ENCODE results near the gene KCNMB2.

Gene KCNMB2

GRCh38 chr3:178583963-178584575, 47.8 kb downstream of the KCNMB2 start:
- no peak overlapping the region for H2AFZ ChIP-seq (ENCODE audit: low read length)
- WGBS, 2 donors (ENCODE audit: extremely low coverage in 2 of 2, insufficient read length in 2 of 2, insufficient replicate concordance in 1 of 2), result no CpG with 5 or more reads among the region's 4 CpGs
- no peak overlapping the region for H2BK15ac ChIP-seq (ENCODE audit: low read length)
- no peak overlapping the region for H3K4ac ChIP-seq (ENCODE audit: low read length)
- no peaks in the 10 kb centered on the region for H3K9me3 ChIP-seq (replicated peaks in 1 of 2; ENCODE audit: control insufficient read depth in 2 of 2, insufficient read depth in 1 of 2, low read depth in 1 of 2, low read length in 2 of 2)
- no peaks in the 10 kb centered on the region for H3K79me1 ChIP-seq (ENCODE audit: low read depth, low read length)
- H3K4me1 ChIP-seq (ENCODE audit: control insufficient read depth in 2 of 2, insufficient read depth in 1 of 2, low read depth in 1 of 2, low read length in 2 of 2), result peaks cover 0 to under 1% of the 10 kb centered on the region in 2 donors
- no peak overlapping the region for H3K4me2 ChIP-seq (ENCODE audit: insufficient read depth, low read length, poor library complexity, severe bottlenecking)
- no peak overlapping the region for H2BK120ac ChIP-seq (ENCODE audit: low read depth, low read length)
- no peaks in the 10 kb centered on the region for H3K36me3 ChIP-seq (replicated peaks in 1 of 2; ENCODE audit: control insufficient read depth in 2 of 2, insufficient read depth in 2 of 2, low read length in 2 of 2)
- DNase-seq (ENCODE audit: low spot score), result no peak
- H2BK12ac ChIP-seq (ENCODE audit: low read length), result no peak overlapping the region
- H3K27ac ChIP-seq (replicated peaks; ENCODE audit: low read length), result no peak overlapping the region
- H3K23ac ChIP-seq (ENCODE audit: low read depth, low read length, poor library complexity), result no peak overlapping the region
- no peak overlapping the region for H3K9ac ChIP-seq (ENCODE audit: low read depth, low read length, poor library complexity)
- H3K4me3 ChIP-seq (ENCODE audit: low read length in 2 of 2), result no peak overlapping the region
- no peak overlapping the region for H2BK5ac ChIP-seq (ENCODE audit: low read length)
- no peak overlapping the region for H3K14ac ChIP-seq (ENCODE audit: low read length)
- H4K8ac ChIP-seq (ENCODE audit: low read depth, low read length), result no peak overlapping the region
- H4K91ac ChIP-seq (ENCODE audit: low read depth, low read length, poor library complexity), result no peak overlapping the region
- H3K18ac ChIP-seq (ENCODE audit: low read length), result no peak overlapping the region
- no peak overlapping the region for H2AK5ac ChIP-seq (ENCODE audit: low read depth, low read length)
- H3K27me3 ChIP-seq (ENCODE audit: control insufficient read depth in 3 of 3, insufficient read depth in 3 of 3, low read depth in 1 of 3, low read length in 3 of 3), result no peaks in the 10 kb centered on the region

GRCh38 chr3:178584722-178585380, 48.6 kb downstream of the KCNMB2 start:
- H3K79me1 ChIP-seq (ENCODE audit: low read depth, low read length), result no peaks in the 10 kb centered on the region
- no peak overlapping the region for H2AK5ac ChIP-seq (ENCODE audit: low read depth, low read length)
- no peaks in the 10 kb centered on the region for H3K36me3 ChIP-seq (replicated peaks in 1 of 2; ENCODE audit: control insufficient read depth in 2 of 2, insufficient read depth in 2 of 2, low read length in 2 of 2)
- H3K4ac ChIP-seq (ENCODE audit: low read length), result no peak overlapping the region
- H3K27me3 ChIP-seq (ENCODE audit: control insufficient read depth in 3 of 3, insufficient read depth in 3 of 3, low read depth in 1 of 3, low read length in 3 of 3), result no peaks in the 10 kb centered on the region
- H2BK12ac ChIP-seq (ENCODE audit: low read length), result no peak overlapping the region
- no peak overlapping the region for H3K9ac ChIP-seq (ENCODE audit: low read depth, low read length, poor library complexity)
- H4K91ac ChIP-seq (ENCODE audit: low read depth, low read length, poor library complexity), result no peak overlapping the region
- no peak overlapping the region for H3K4me3 ChIP-seq (ENCODE audit: low read length in 2 of 2)
- H3K9me3 ChIP-seq (replicated peaks in 1 of 2; ENCODE audit: control insufficient read depth in 2 of 2, insufficient read depth in 1 of 2, low read depth in 1 of 2, low read length in 2 of 2), result no peaks in the 10 kb centered on the region
- H3K4me2 ChIP-seq (ENCODE audit: insufficient read depth, low read length, poor library complexity, severe bottlenecking), result no peak overlapping the region
- H2BK5ac ChIP-seq (ENCODE audit: low read length), result no peak overlapping the region
- no peak overlapping the region for H3K18ac ChIP-seq (ENCODE audit: low read length)
- no peak overlapping the region for H3K14ac ChIP-seq (ENCODE audit: low read length)
- H3K23ac ChIP-seq (ENCODE audit: low read depth, low read length, poor library complexity), result no peak overlapping the region
- H2AFZ ChIP-seq (ENCODE audit: low read length), result no peak overlapping the region
- H3K4me1 ChIP-seq (ENCODE audit: control insufficient read depth in 2 of 2, insufficient read depth in 1 of 2, low read depth in 1 of 2, low read length in 2 of 2), result peaks cover 0 to 2% of the 10 kb centered on the region in 2 donors
- H2BK120ac ChIP-seq (ENCODE audit: low read depth, low read length), result no peak overlapping the region
- no peak for DNase-seq (ENCODE audit: low spot score)
- H2BK15ac ChIP-seq (ENCODE audit: low read length), result no peak overlapping the region
- no peak overlapping the region for H3K27ac ChIP-seq (replicated peaks; ENCODE audit: low read length)
- no CpG with 5 or more reads among the region's 5 CpGs for WGBS, 2 donors (ENCODE audit: extremely low coverage in 2 of 2, insufficient read length in 2 of 2, insufficient replicate concordance in 1 of 2)
- no peak overlapping the region for H4K8ac ChIP-seq (ENCODE audit: low read depth, low read length)

GRCh38 chr3:178585454-178585853, 49.2 kb downstream of the KCNMB2 start:
- whole genome bisulfite sequencing, 2 donors (ENCODE audit: extremely low coverage in 2 of 2, insufficient read length in 2 of 2, insufficient replicate concordance in 1 of 2), result no CpG with 5 or more reads among the region's 1 CpG

DNA sequence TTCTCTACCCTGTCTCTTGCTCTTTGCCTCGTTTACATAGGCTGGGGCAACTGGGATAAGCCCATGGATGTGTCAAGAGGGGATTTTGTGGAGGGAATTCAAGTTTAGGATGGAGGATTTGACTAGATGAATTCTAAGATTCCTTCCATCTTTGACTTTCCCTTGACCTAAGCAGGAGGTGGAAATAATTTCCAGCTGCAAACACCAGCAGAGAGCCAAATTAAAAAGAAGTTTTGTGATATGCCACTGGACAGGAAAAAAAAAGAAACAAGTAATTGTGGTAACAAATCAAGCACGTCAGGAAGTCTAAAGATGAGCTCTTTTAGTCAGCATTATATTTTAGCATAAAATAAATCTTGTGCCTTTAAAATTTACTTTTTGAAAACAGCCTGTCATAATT, 49.8 kb downstream of the KCNMB2 start:
- H3K27ac ChIP-seq (replicated peaks; ENCODE audit: low read length), result no peak overlapping the region
- H4K91ac ChIP-seq (ENCODE audit: low read depth, low read length, poor library complexity), result no peak overlapping the region
- no peak overlapping the region for H2BK12ac ChIP-seq (ENCODE audit: low read length)
- no peak overlapping the region for H2AK5ac ChIP-seq (ENCODE audit: low read depth, low read length)
- no peak overlapping the region for H3K9ac ChIP-seq (ENCODE audit: low read depth, low read length, poor library complexity)
- WGBS, 2 donors (ENCODE audit: extremely low coverage in 2 of 2, insufficient read length in 2 of 2, insufficient replicate concordance in 1 of 2), result no CpG with 5 or more reads among the region's 2 CpGs
- no peak overlapping the region for H2BK5ac ChIP-seq (ENCODE audit: low read length)
- no peak overlapping the region for H4K8ac ChIP-seq (ENCODE audit: low read depth, low read length)
- no peak overlapping the region for H3K4me2 ChIP-seq (ENCODE audit: insufficient read depth, low read length, poor library complexity, severe bottlenecking)
- H2BK120ac ChIP-seq (ENCODE audit: low read depth, low read length), result no peak overlapping the region
- no peaks in the 10 kb centered on the region for H3K79me1 ChIP-seq (ENCODE audit: low read depth, low read length)
- no peak overlapping the region for H2BK15ac ChIP-seq (ENCODE audit: low read length)
- H3K14ac ChIP-seq (ENCODE audit: low read length), result no peak overlapping the region
- H3K36me3 ChIP-seq (replicated peaks in 1 of 2; ENCODE audit: control insufficient read depth in 2 of 2, insufficient read depth in 2 of 2, low read length in 2 of 2), result no peaks in the 10 kb centered on the region
- no peak overlapping the region for H3K4ac ChIP-seq (ENCODE audit: low read length)
- H3K9me3 ChIP-seq (replicated peaks in 1 of 2; ENCODE audit: control insufficient read depth in 2 of 2, insufficient read depth in 1 of 2, low read depth in 1 of 2, low read length in 2 of 2), result no peaks in the 10 kb centered on the region
- H3K23ac ChIP-seq (ENCODE audit: low read depth, low read length, poor library complexity), result no peak overlapping the region
- no peaks in the 10 kb centered on the region for H3K27me3 ChIP-seq (ENCODE audit: control insufficient read depth in 3 of 3, insufficient read depth in 3 of 3, low read depth in 1 of 3, low read length in 3 of 3)
- H3K18ac ChIP-seq (ENCODE audit: low read length), result no peak overlapping the region
- H3K4me3 ChIP-seq (ENCODE audit: low read length in 2 of 2), result no peak overlapping the region
- peaks cover 0 to 2% of the 10 kb centered on the region in 2 donors for H3K4me1 ChIP-seq (ENCODE audit: control insufficient read depth in 2 of 2, insufficient read depth in 1 of 2, low read depth in 1 of 2, low read length in 2 of 2)
- no peak for DNase-seq (ENCODE audit: low spot score)
- no peak overlapping the region for H2AFZ ChIP-seq (ENCODE audit: low read length)

More at GRCh38 chr3:178585454-178585853, 49.2 kb downstream of the KCNMB2 start:
- Histone ChIP-seq H3K27me3 (ENCODE audit: control insufficient read depth in 3 of 3, insufficient read depth in 3 of 3, low read depth in 1 of 3, low read length in 3 of 3) (no peaks in the 10 kb centered on the region), H4K91ac (ENCODE audit: low read depth, low read length, poor library complexity) (no peak overlapping the region), H2BK12ac (ENCODE audit: low read length) (no peak overlapping the region), H3K9ac (ENCODE audit: low read depth, low read length, poor library complexity) (no peak overlapping the region), H4K8ac (ENCODE audit: low read depth, low read length) (no peak overlapping the region), H3K14ac (ENCODE audit: low read length) (no peak overlapping the region), H3K4me2 (ENCODE audit: insufficient read depth, low read length, poor library complexity, severe bottlenecking) (no peak overlapping the region), H2AFZ (ENCODE audit: low read length) (no peak overlapping the region), H3K4ac (ENCODE audit: low read length) (no peak overlapping the region), H2BK120ac (ENCODE audit: low read depth, low read length) (no peak overlapping the region), H3K79me1 (ENCODE audit: low read depth, low read length) (no peaks in the 10 kb centered on the region), H2BK15ac (ENCODE audit: low read length) (no peak overlapping the region), H3K4me1 (ENCODE audit: control insufficient read depth in 2 of 2, insufficient read depth in 1 of 2, low read depth in 1 of 2, low read length in 2 of 2) (peaks cover 0 to 2% of the 10 kb centered on the region in 2 donors), H3K4me3 (ENCODE audit: low read length in 2 of 2) (no peak overlapping the region), H2BK5ac (ENCODE audit: low read length) (no peak overlapping the region), H2AK5ac (ENCODE audit: low read depth, low read length) (no peak overlapping the region), H3K18ac (ENCODE audit: low read length) (no peak overlapping the region), H3K23ac (ENCODE audit: low read depth, low read length, poor library complexity) (no peak overlapping the region), H3K36me3 (replicated peaks in 1 of 2; ENCODE audit: control insufficient read depth in 2 of 2, insufficient read depth in 2 of 2, low read length in 2 of 2) (no peaks in the 10 kb centered on the region), H3K9me3 (replicated peaks in 1 of 2; ENCODE audit: control insufficient read depth in 2 of 2, insufficient read depth in 1 of 2, low read depth in 1 of 2, low read length in 2 of 2) (no peaks in the 10 kb centered on the region), H3K27ac (replicated peaks; ENCODE audit: low read length) (no peak overlapping the region)
- no peak for DNase-seq (ENCODE audit: low spot score)

Measured in neuronal stem cell (in vitro differentiated cells).